ENCODE data around the gene CITED4. TPM values are rescaled to one million over a fixed set of nuclear protein-coding genes. Genes with fewer than 3 reads are reported as not detected.
A peak's percentile ranks its signal among the peaks of the same experiment; 100 is the strongest.

CITED4 gene
- total and polyA plus RNA-seq, 3 donors from 2014 or later, result 20.1 to 124 (median 79.0) TPM

DNA sequence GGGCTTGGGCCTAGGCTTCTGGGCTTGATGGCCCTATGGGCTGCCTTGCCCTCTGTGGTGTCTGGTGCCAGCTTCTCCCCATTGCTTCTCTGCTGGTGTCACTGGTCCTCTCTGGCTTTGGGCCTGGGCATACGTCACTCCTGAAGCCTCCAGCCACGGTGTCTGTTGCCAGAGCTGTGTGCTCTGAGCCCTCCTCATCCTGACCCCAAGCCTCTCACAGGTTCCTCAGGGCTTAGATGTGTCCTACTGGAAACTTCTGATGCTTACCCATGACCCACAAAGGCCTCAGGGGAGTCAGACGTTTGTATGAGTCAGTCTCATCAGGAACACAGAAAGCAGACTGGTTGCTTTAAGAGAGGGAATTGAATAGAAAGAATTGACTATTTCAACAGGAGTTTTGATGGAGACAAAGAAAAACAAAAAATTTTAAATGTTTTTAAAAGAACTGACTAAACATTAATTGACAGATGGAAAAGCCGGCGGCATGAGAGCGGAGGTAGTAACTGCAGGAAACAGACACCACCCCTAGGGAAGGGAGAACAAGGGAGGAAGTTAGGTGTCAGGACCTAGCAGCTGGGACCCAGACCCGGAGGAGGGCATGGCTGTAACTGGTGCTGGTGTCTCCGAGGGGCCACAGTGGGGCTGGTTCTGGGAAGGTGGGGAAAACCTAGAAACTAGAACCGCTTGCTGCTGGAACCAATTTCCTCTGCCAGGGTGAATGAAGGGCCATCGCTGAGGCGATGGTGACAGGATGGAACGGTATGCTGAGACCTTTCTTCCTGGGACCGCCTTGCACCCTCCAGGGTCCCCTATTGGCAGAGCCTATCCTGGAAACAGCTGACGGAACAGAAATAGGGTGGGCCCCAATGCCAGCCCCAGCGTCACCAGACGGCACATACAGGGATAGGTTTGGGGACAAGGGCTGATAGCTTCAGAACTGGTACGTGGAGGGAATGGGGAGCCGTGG is 40.0 kb upstream of the CITED4 start:
- DNase-seq, result peak; percentile 34

DNA sequence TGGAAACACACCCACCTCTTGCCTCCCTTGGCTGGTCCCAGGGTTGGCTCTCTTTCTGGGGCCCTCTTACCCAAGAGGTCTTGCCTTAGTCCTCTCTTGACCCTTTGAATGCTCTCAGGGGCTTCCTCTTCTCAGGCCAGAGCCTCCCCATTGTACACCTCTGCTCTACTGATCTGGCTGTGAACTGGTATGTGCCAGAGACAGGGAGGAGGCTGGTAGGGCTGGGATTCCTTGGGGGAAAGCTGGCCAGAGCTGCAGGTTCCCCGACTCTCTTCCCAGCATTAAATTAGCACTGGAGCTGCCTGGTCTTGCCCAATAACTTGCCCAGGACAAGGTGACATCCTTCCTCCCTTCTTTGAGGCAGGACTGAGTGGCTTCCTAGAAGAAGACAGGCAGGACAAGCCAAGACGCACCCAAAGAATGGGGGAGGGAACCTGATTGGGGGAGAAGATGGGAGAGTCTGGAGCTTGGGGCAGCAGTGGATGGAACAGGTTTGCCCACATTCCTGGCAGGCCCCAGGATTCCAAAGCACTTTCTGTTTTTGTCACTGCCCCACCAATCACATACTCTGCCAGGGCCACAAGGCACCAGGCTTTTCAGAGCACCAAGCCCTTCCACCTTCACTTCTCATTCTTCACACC is 37.2 kb upstream of the CITED4 start:
- H3K27ac ChIP-seq, result no peak overlapping the region
- intact Hi-C loops (cut with DNase I; ENCODE audit: low total_unique reads), result no loop called here
- no peaks in the 10 kb centered on the region for H3K9me3 ChIP-seq
- DNase-seq, result no peak
- no peaks in the 10 kb centered on the region for H3K27me3 ChIP-seq
- H3K36me3 ChIP-seq (ENCODE audit: low read depth, missing control alignments), result no peaks in the 10 kb centered on the region
- no peaks in the 10 kb centered on the region for H3K4me1 ChIP-seq
- 78 to 79% methylated on average over 2 of the region's 2 CpGs for WGBS, 2 donors
- H3K4me3 ChIP-seq, result no peak overlapping the region
- no peak for TF ChIP-seq POLR2A (IDR thresholded peaks at IDR 0.05)
- TF ChIP-seq, protein P1, sequence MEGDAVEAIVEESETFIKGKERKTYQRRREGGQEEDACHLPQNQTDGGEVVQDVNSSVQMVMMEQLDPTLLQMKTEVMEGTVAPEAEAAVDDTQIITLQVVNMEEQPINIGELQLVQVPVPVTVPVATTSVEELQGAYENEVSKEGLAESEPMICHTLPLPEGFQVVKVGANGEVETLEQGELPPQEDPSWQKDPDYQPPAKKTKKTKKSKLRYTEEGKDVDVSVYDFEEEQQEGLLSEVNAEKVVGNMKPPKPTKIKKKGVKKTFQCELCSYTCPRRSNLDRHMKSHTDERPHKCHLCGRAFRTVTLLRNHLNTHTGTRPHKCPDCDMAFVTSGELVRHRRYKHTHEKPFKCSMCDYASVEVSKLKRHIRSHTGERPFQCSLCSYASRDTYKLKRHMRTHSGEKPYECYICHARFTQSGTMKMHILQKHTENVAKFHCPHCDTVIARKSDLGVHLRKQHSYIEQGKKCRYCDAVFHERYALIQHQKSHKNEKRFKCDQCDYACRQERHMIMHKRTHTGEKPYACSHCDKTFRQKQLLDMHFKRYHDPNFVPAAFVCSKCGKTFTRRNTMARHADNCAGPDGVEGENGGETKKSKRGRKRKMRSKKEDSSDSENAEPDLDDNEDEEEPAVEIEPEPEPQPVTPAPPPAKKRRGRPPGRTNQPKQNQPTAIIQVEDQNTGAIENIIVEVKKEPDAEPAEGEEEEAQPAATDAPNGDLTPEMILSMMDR (IDR thresholded peaks at IDR 0.05), result no peak

More for the DNA sequence above, 40.0 kb upstream of the CITED4 start:
- H3K27me3 ChIP-seq, result no peaks in the 10 kb centered on the region
- H3K9me3 ChIP-seq, result no peaks in the 10 kb centered on the region
- no peaks in the 10 kb centered on the region for H3K36me3 ChIP-seq (ENCODE audit: low read depth, missing control alignments)
- intact Hi-C loops (cut with DNase I; ENCODE audit: low total_unique reads), result no loop called here
- H3K4me3 ChIP-seq, result no peak overlapping the region
- H3K27ac ChIP-seq, result peak overlapping the region in 1 of 2 donors; percentile 14
- 77 to 78% methylated on average over 14 to 18 of the region's 18 CpGs for WGBS, 2 donors
- no peaks in the 10 kb centered on the region for H3K4me1 ChIP-seq
- TF ChIP-seq, protein P1 (IDR thresholded peaks at IDR 0.05), result no peak
- TF ChIP-seq POLR2A (IDR thresholded peaks at IDR 0.05), result no peak

DNA sequence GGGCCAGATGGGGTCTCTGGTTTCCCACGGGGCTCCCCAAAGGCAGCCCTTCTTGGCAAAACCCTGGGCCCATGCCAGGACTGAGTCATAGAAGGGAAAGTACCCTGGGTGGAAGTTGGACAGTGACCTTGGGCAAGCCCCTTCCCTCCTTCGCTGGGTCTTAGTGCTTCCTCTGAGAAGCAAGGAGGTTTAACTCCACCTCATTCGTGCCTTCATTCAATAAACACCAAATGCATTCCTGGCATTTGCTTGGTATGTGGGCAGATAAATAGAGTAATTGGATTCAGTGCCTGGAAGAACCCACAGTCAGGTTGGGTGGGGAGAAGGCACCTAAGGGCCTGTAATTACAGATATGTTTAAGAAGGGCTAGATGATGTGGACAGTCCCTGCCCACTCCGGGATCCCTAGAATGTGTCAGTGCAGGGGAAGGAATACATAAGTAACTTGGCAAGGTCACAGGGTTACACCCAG is 36.3 kb upstream of the CITED4 start:
- 56 to 73% methylated on average over 4 of the region's 4 CpGs for WGBS, 2 donors
- Histone ChIP-seq H3K4me1 (no peaks in the 10 kb centered on the region), H3K27me3 (no peaks in the 10 kb centered on the region), H3K4me3 (no peak overlapping the region), H3K9me3 (no peaks in the 10 kb centered on the region), H3K36me3 (ENCODE audit: low read depth, missing control alignments) (no peaks in the 10 kb centered on the region), H3K27ac (no peak overlapping the region)
- intact Hi-C loops (cut with DNase I; ENCODE audit: low total_unique reads), result no loop called here
- no peak for TF ChIP-seq POLR2A (IDR thresholded peaks at IDR 0.05)
- TF ChIP-seq, protein P1 (IDR thresholded peaks at IDR 0.05), result no peak
- DNase-seq, result no peak

DNA sequence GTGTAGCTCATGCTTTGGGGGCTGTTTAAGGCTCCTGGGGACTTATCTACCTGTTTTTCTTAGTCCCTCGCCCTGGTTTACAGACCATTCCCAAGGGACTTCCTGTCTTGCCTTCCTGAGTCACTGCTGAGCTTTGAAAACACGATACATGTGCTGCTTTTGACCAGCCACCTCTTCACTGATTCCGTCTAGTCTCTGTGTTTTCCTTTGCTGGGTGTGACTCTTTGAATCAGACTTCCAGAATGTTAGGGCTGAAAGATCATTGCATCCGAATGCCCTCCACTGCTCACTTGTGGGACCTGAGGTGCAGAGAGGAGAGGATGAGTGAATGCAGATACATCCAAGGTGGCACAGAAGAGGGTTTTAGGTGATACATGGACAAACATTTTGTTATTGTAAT is 35.4 kb upstream of the CITED4 start:
- intact Hi-C loops (cut with DNase I; ENCODE audit: low total_unique reads), result no loop called here
- Histone ChIP-seq H3K4me3 (no peak overlapping the region), H3K4me1 (no peaks in the 10 kb centered on the region), H3K27me3 (no peaks in the 10 kb centered on the region), H3K9me3 (no peaks in the 10 kb centered on the region), H3K27ac (no peak overlapping the region), H3K36me3 (ENCODE audit: low read depth, missing control alignments) (no peaks in the 10 kb centered on the region)
- no peak for TF ChIP-seq POLR2A (IDR thresholded peaks at IDR 0.05)
- TF ChIP-seq, protein P1 (IDR thresholded peaks at IDR 0.05), result no peak
- WGBS, 2 donors, result 84 to 85% methylated on average over 4 of the region's 4 CpGs
- DNase-seq, result no peak

Data from testis (tissue), 3 donors.